Epidermal melanocyte (primary cell): ENCODE data around the gene TSPAN3.

Experiments
- DNase-seq: peaks from one replicate; pipeline ENCODE4 v3.0.0; 2011; ENCODE audit warnings: low spot score; ENCODE audit not compliant: insufficient read length

The TSPAN3 gene

GRCh38 chr15:77053709-77054108, 17.2 kb downstream of the TSPAN3 start:
- DNase-seq = no peak

GRCh38 chr15:77052556-77052955, 18.4 kb downstream of the TSPAN3 start:
- no peak for DNase-seq

GRCh38 chr15:77048135-77048876, 22.6 kb downstream of the TSPAN3 start:
- no peak for DNase-seq

GRCh38 chr15:77046704-77047412, 24.1 kb downstream of the TSPAN3 start:
- no peak for DNase-seq

- DNase-seq = no peak
Observed at GRCh38 chr15:77045985-77046384, 24.9 kb downstream of the TSPAN3 start.

- no peak for DNase-seq
Observed at GRCh38 chr15:77044228-77045042, 26.5 kb downstream of the TSPAN3 start.

GRCh38 chr15:77042955-77043920, 27.7 kb downstream of the TSPAN3 start:
- no peak for DNase-seq

GRCh38 chr15:77042245-77042919, 28.5 kb downstream of the TSPAN3 start:
- DNase-seq = no peak

GRCh38 chr15:77040673-77041072, 30.2 kb downstream of the TSPAN3 start:
- DNase-seq = no peak

GRCh38 chr15:77039848-77040247, 31.1 kb downstream of the TSPAN3 start:
- no peak for DNase-seq

- no peak for DNase-seq
Observed at GRCh38 chr15:77039217-77039533, 31.7 kb downstream of the TSPAN3 start.

GRCh38 chr15:77038312-77039216, 32.3 kb downstream of the TSPAN3 start:
- DNase-seq = no peak

GRCh38 chr15:77037388-77038209, 33.3 kb downstream of the TSPAN3 start:
- DNase-seq = no peak

GRCh38 chr15:77036537-77037387, 34.1 kb downstream of the TSPAN3 start:
- DNase-seq = no peak

GRCh38 chr15:77035999-77036471, 34.9 kb downstream of the TSPAN3 start:
- no peak for DNase-seq

GRCh38 chr15:77035584-77035983, 35.3 kb downstream of the TSPAN3 start:
- DNase-seq = no peak

- DNase-seq = no peak
Observed at GRCh38 chr15:77034695-77035489, 36.0 kb downstream of the TSPAN3 start.
